ENCODE data around the gene TTC34. TPM values are rescaled to one million over a fixed set of nuclear protein-coding genes. Genes with fewer than 3 reads are reported as not detected.

The TTC34 gene
- total and polyA plus RNA-seq, 2 donors (not counting 1 experiment from before 2014, with no cell fraction given) = 0.05 to 0.17 TPM

GRCh38 chr1:2814511-2815075, 13.1 kb upstream of the TTC34 start:
- Histone ChIP-seq H2AFZ (ENCODE audit: low read length) (no peak overlapping the region), H3K27ac (ENCODE audit: insufficient read depth, low read length) (no peak overlapping the region), H3K4me3 (replicated peaks in 1 of 4; ENCODE audit: control extremely low read depth in 1 of 4, insufficient read depth in 1 of 4, low read depth in 3 of 4, low read length in 4 of 4) (no peak overlapping the region), H3K36me3 (ENCODE audit: control insufficient read depth, insufficient read depth, low read length) (no peaks in the 10 kb centered on the region), H3K79me2 (ENCODE audit: control insufficient read depth, insufficient read depth, low read length) (no peaks in the 10 kb centered on the region), H3K9ac (ENCODE audit: insufficient read depth, low read length) (no peak overlapping the region), H3K4me2 (ENCODE audit: extremely low read depth, insufficient read depth, low read length) (no peak overlapping the region), H3K9me3 (ENCODE audit: control insufficient read depth, insufficient read depth, low read depth, low read length) (no peaks in the 10 kb centered on the region), H3K4me1 (ENCODE audit: control insufficient read depth, extremely low read depth, insufficient read depth, low read length) (no peaks in the 10 kb centered on the region), H4K20me1 (ENCODE audit: control insufficient read depth, extremely low read depth, insufficient read depth, low read length) (no peaks in the 10 kb centered on the region), H3K27me3 (ENCODE audit: control insufficient read depth, insufficient read depth, low read length) (no peaks in the 10 kb centered on the region)
- TF ChIP-seq CTCF (conservative IDR thresholded peaks at IDR 0.05 in 1 of 2, IDR thresholded peaks at IDR 0.05 in 1 of 2; ENCODE audit: low read depth in 1 of 2, low read length in 2 of 2) = no peak
- TF ChIP-seq EZH2 (IDR thresholded peaks at IDR 0.05; ENCODE audit: low read length, missing control alignments) = no peak
- no peak for DNase-seq (ENCODE audit: low read depth in 2 of 2)

GRCh38 chr1:2812939-2813653, 11.6 kb upstream of the TTC34 start:
- H3K9ac ChIP-seq (ENCODE audit: insufficient read depth, low read length) = no peak overlapping the region
- DNase-seq (ENCODE audit: low read depth in 2 of 2) = no peak
- no peak for TF ChIP-seq EZH2 (IDR thresholded peaks at IDR 0.05; ENCODE audit: low read length, missing control alignments)
- TF ChIP-seq CTCF (conservative IDR thresholded peaks at IDR 0.05 in 1 of 2, IDR thresholded peaks at IDR 0.05 in 1 of 2; ENCODE audit: low read depth in 1 of 2, low read length in 2 of 2) = no peak
- H3K79me2 ChIP-seq (ENCODE audit: control insufficient read depth, insufficient read depth, low read length) = no peaks in the 10 kb centered on the region
- H3K27ac ChIP-seq (ENCODE audit: insufficient read depth, low read length) = no peak overlapping the region
- no peaks in the 10 kb centered on the region for H3K27me3 ChIP-seq (ENCODE audit: control insufficient read depth, insufficient read depth, low read length)
- H3K4me2 ChIP-seq (ENCODE audit: extremely low read depth, insufficient read depth, low read length) = no peak overlapping the region
- H3K4me1 ChIP-seq (ENCODE audit: control insufficient read depth, extremely low read depth, insufficient read depth, low read length) = no peaks in the 10 kb centered on the region
- no peaks in the 10 kb centered on the region for H3K9me3 ChIP-seq (ENCODE audit: control insufficient read depth, insufficient read depth, low read depth, low read length)
- no peaks in the 10 kb centered on the region for H4K20me1 ChIP-seq (ENCODE audit: control insufficient read depth, extremely low read depth, insufficient read depth, low read length)
- H3K36me3 ChIP-seq (ENCODE audit: control insufficient read depth, insufficient read depth, low read length) = no peaks in the 10 kb centered on the region
- no peak overlapping the region for H3K4me3 ChIP-seq (replicated peaks in 1 of 4; ENCODE audit: control extremely low read depth in 1 of 4, insufficient read depth in 1 of 4, low read depth in 3 of 4, low read length in 4 of 4)
- H2AFZ ChIP-seq (ENCODE audit: low read length) = no peak overlapping the region

GRCh38 chr1:2812136-2812535, 10.6 kb upstream of the TTC34 start:
- no peaks in the 10 kb centered on the region for H3K27me3 ChIP-seq (ENCODE audit: control insufficient read depth, insufficient read depth, low read length)
- H3K9ac ChIP-seq (ENCODE audit: insufficient read depth, low read length) = no peak overlapping the region
- H4K20me1 ChIP-seq (ENCODE audit: control insufficient read depth, extremely low read depth, insufficient read depth, low read length) = no peaks in the 10 kb centered on the region
- no peaks in the 10 kb centered on the region for H3K36me3 ChIP-seq (ENCODE audit: control insufficient read depth, insufficient read depth, low read length)
- H3K9me3 ChIP-seq (ENCODE audit: control insufficient read depth, insufficient read depth, low read depth, low read length) = no peaks in the 10 kb centered on the region
- no peaks in the 10 kb centered on the region for H3K79me2 ChIP-seq (ENCODE audit: control insufficient read depth, insufficient read depth, low read length)
- H3K4me3 ChIP-seq (replicated peaks in 1 of 4; ENCODE audit: control extremely low read depth in 1 of 4, insufficient read depth in 1 of 4, low read depth in 3 of 4, low read length in 4 of 4) = no peak overlapping the region
- H3K4me1 ChIP-seq (ENCODE audit: control insufficient read depth, extremely low read depth, insufficient read depth, low read length) = no peaks in the 10 kb centered on the region
- no peak overlapping the region for H3K4me2 ChIP-seq (ENCODE audit: extremely low read depth, insufficient read depth, low read length)
- DNase-seq (ENCODE audit: low read depth in 2 of 2) = no peak
- TF ChIP-seq CTCF (conservative IDR thresholded peaks at IDR 0.05 in 1 of 2, IDR thresholded peaks at IDR 0.05 in 1 of 2; ENCODE audit: low read depth in 1 of 2, low read length in 2 of 2) = no peak
- no peak overlapping the region for H3K27ac ChIP-seq (ENCODE audit: insufficient read depth, low read length)
- no peak overlapping the region for H2AFZ ChIP-seq (ENCODE audit: low read length)

Measured in fibroblast of lung (primary cell).